Endothelial cell of umbilical vein (primary cell): Measurements from ENCODE around the gene GDI1. TPM values are rescaled to one million over a fixed set of nuclear protein-coding genes. Genes with fewer than 3 reads are reported as not detected.

Experiments used
- microRNA-seq: library from miRNA; unstranded; fragments of <30 nt; microRNA quantifications from one replicate; pipeline ENCODE4 v1.2.0, GENCODE V29; 2021; ENCODE audit warnings: borderline number of aligned reads, borderline replicate concordance
- polyA plus RNA-seq, 4 experiments: library from polyadenylated mRNA; depleted of rRNA in 3 of 4; stranded (reverse) in 3 of 4; unstranded in 1 of 4; fragments of >200 nt; gene quantifications; 2 replicates each; pipeline versions ENCODE4 v1.2.1 to v1.2.3, GENCODE V29; 2011 to 2012; ENCODE audit warnings: missing spikeins in 1 of 4
- small RNA-seq: library from RNA; depleted of rRNA; stranded (forward); fragments of <200 nt; gene quantifications from one replicate; pipeline ENCODE3, GENCODE V24; 2012; ENCODE audit warnings: low replicate concordance, low read depth; ENCODE audit not compliant: insufficient read depth, insufficient read length
- total RNA-seq: library from RNA; stranded (reverse); gene quantifications from 2 replicates; pipeline ENCODE4 v1.2.3, GENCODE V29; 2021

Gene GDI1
- total and polyA plus RNA-seq, 2 donors (not counting 3 experiments of a cell fraction or from before 2014, with no cell fraction given): 128 to 247 TPM

Small RNA genes within 50 kb of the gene (microRNA-seq; reads per million reads assigned to microRNA genes)
- gene MIR6858: not detected

Small RNA genes within 50 kb of the gene (small RNA-seq; reads per million reads assigned to genes)
- not detected for gene MIR6858
- not detected for gene SNORA70

Other genes starting within 250 kb of the GDI1 start
- not detected in 2 replicates for gene OPN1MW2, start 217.4 kb upstream of the GDI1 start, total RNA-seq
- gene OPN1MW2, start 217.4 kb upstream of the GDI1 start, polyA plus RNA-seq: not detected in 2 replicates
- gene OPN1MW3, start 179.6 kb upstream of the GDI1 start, total RNA-seq: not detected in 2 replicates
- not detected in 2 replicates for gene OPN1MW3, start 179.6 kb upstream of the GDI1 start, polyA plus RNA-seq
- not detected in 2 replicates for gene TEX28, start 142.0 kb upstream of the GDI1 start, total RNA-seq
- not detected in 2 replicates for gene TEX28, start 142.0 kb upstream of the GDI1 start, polyA plus RNA-seq
- gene TKTL1, start 141.4 kb upstream of the GDI1 start, total RNA-seq: not detected in 2 replicates
- 0.03 TPM in 1 of 2 replicates, not detected in the other for gene TKTL1, start 141.4 kb upstream of the GDI1 start, polyA plus RNA-seq
- 1,474 and 1,671 TPM in 2 replicates for gene FLNA, start 62.5 kb upstream of the GDI1 start, total RNA-seq
- 658 and 817 TPM in 2 replicates for gene FLNA, start 62.5 kb upstream of the GDI1 start, polyA plus RNA-seq
- 71.5 and 76.8 TPM in 2 replicates for gene EMD, start 57.9 kb upstream of the GDI1 start, total RNA-seq
- gene EMD, start 57.9 kb upstream of the GDI1 start, polyA plus RNA-seq: 47.0 and 50.6 TPM in 2 replicates
- 2,493 and 2,979 TPM in 2 replicates for gene RPL10, start 38.8 kb upstream of the GDI1 start, total RNA-seq
- 6,375 and 7,586 TPM in 2 replicates for gene RPL10, start 38.8 kb upstream of the GDI1 start, polyA plus RNA-seq
- 47.5 and 61.5 TPM in 2 replicates for gene DNASE1L1, start 27.9 kb upstream of the GDI1 start, total RNA-seq
- 84.9 and 90.8 TPM in 2 replicates for gene DNASE1L1, start 27.9 kb upstream of the GDI1 start, polyA plus RNA-seq
- 43.4 and 46.6 TPM in 2 replicates for gene TAFAZZIN, start 25.6 kb upstream of the GDI1 start, total RNA-seq
- gene TAFAZZIN, start 25.6 kb upstream of the GDI1 start, polyA plus RNA-seq: 33.8 and 37.2 TPM in 2 replicates
- 136 and 145 TPM in 2 replicates for gene ATP6AP1, start 8.5 kb upstream of the GDI1 start, total RNA-seq
- 322 and 393 TPM in 2 replicates for gene ATP6AP1, start 8.5 kb upstream of the GDI1 start, polyA plus RNA-seq
- 111 and 123 TPM in 2 replicates for gene FAM50A, start 7.0 kb downstream of the GDI1 start, total RNA-seq
- 66.6 and 75.9 TPM in 2 replicates for gene FAM50A, start 7.0 kb downstream of the GDI1 start, polyA plus RNA-seq
- gene PLXNA3, start 21.1 kb downstream of the GDI1 start, total RNA-seq: 58.3 and 58.6 TPM in 2 replicates
- gene PLXNA3, start 21.1 kb downstream of the GDI1 start, polyA plus RNA-seq: 56.8 and 63.2 TPM in 2 replicates
- gene LAGE3, start 42.1 kb downstream of the GDI1 start, total RNA-seq: 14.3 and 17.8 TPM in 2 replicates
- gene LAGE3, start 42.1 kb downstream of the GDI1 start, polyA plus RNA-seq: 31.9 and 47.8 TPM in 2 replicates
- gene UBL4A, start 49.5 kb downstream of the GDI1 start, total RNA-seq: 27.2 and 31.4 TPM in 2 replicates
- gene UBL4A, start 49.5 kb downstream of the GDI1 start, polyA plus RNA-seq: 25.3 and 28.3 TPM in 2 replicates
- 19.7 and 22.6 TPM in 2 replicates for gene SLC10A3, start 53.5 kb downstream of the GDI1 start, total RNA-seq
- gene SLC10A3, start 53.5 kb downstream of the GDI1 start, polyA plus RNA-seq: 21.9 and 30.8 TPM in 2 replicates
- 25.6 and 42.9 TPM in 2 replicates for gene FAM3A, start 79.1 kb downstream of the GDI1 start, total RNA-seq
- gene FAM3A, start 79.1 kb downstream of the GDI1 start, polyA plus RNA-seq: 32.0 and 37.3 TPM in 2 replicates
- 159 and 161 TPM in 2 replicates for gene G6PD, start 109.7 kb downstream of the GDI1 start, total RNA-seq
- gene G6PD, start 109.7 kb downstream of the GDI1 start, polyA plus RNA-seq: 155 and 173 TPM in 2 replicates
- gene IKBKG, start 110.5 kb downstream of the GDI1 start, total RNA-seq: 40.3 and 41.2 TPM in 2 replicates
- 47.8 and 52.1 TPM in 2 replicates for gene IKBKG, start 110.5 kb downstream of the GDI1 start, polyA plus RNA-seq
- gene CTAG1A, start 148.0 kb downstream of the GDI1 start, total RNA-seq: not detected in 2 replicates
- not detected in 2 replicates for gene CTAG1A, start 148.0 kb downstream of the GDI1 start, polyA plus RNA-seq
- gene CTAG1B, start 182.1 kb downstream of the GDI1 start, total RNA-seq: not detected in 2 replicates
- gene CTAG1B, start 182.1 kb downstream of the GDI1 start, polyA plus RNA-seq: not detected in 2 replicates
- not detected in 2 replicates for gene CTAG2, start 216.4 kb downstream of the GDI1 start, total RNA-seq
- gene CTAG2, start 216.4 kb downstream of the GDI1 start, polyA plus RNA-seq: not detected in 2 replicates